Type B pancreatic cell (in vitro differentiated cells): ENCODE measurements around the gene KSR1. TPM values are rescaled to one million over a fixed set of nuclear protein-coding genes. Genes with fewer than 3 reads are reported as not detected.

Experiments
- DNase-seq: peaks from one replicate; pipeline ENCODE4 v3.0.0; 2021; ENCODE audit warnings: mixed read lengths; ENCODE audit not compliant: unreplicated experiment; ENCODE audit errors: extremely low spot score
- H3K27ac Mint-ChIP-seq: 2 replicates; pipeline ENCODE4 v1.8.0; 2021; ENCODE audit warnings: mild to moderate bottlenecking, mixed read lengths
- H3K27me3 Mint-ChIP-seq: 2 replicates; pipeline ENCODE4 v1.8.0; 2021; ENCODE audit warnings: mixed read lengths
- H3K36me3 Mint-ChIP-seq: 2 replicates; pipeline ENCODE4 v1.8.0; 2021; ENCODE audit warnings: mixed read lengths
- H3K4me1 Mint-ChIP-seq: one replicate; pipeline ENCODE4 v1.8.0; 2021; ENCODE audit warnings: mixed read lengths; ENCODE audit not compliant: unreplicated experiment
- H3K4me3 Mint-ChIP-seq: 2 replicates; pipeline ENCODE4 v1.8.0; 2021; ENCODE audit warnings: mild to moderate bottlenecking, mixed read lengths
- H3K9me3 Mint-ChIP-seq: 2 replicates; pipeline ENCODE4 v1.8.0; 2021; ENCODE audit warnings: mixed read lengths
- total RNA-seq: library from RNA; stranded (reverse); gene quantifications from 2 replicates; pipeline ENCODE4 v1.2.1, GENCODE V29; 2021; ENCODE audit warnings: low replicate concordance
- TF ChIP-seq, protein P1 (sequence below): fragments of 200-600 bp; sonication (generic); conservative IDR thresholded peaks from 2 replicates; pipeline ENCODE4 v1.5.0; 2021; ENCODE audit warnings: antibody characterized with exemption, mild to moderate bottlenecking

Gene KSR1
- total RNA-seq, 1 donor from 2014 or later: 57.8 TPM

DNA sequence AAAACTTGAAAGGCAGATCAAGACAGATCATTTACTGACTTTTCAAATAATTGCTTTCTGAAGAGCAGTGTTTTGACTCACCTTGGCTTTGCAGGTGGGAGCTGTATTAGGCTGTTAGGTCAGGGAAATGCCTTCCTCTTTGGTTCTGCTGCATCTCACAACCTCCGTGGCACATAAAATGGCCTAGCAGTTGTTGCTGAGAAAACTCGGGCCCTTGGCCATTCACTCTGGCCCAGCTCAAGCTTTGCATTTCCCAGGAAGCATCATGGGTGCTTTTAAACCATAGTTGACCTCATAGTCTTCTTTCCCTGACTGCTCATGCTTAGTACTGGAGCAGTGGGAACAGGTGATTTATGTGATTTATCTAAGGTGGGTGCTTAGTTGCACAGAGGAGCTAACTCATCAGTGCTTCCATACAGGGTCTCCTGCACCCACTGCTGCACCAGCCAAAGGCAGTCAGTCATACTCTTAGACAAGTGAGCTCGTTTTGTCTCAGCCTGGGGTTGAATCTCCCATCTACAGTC lies 83.6 kb downstream of the KSR1 start:
- Mint-ChIP-seq H3K27ac (no peak overlapping the region), H3K4me1 (peaks cover 10% of the 10 kb centered on the region), H3K27me3 (no peaks in the 10 kb centered on the region)

DNA sequence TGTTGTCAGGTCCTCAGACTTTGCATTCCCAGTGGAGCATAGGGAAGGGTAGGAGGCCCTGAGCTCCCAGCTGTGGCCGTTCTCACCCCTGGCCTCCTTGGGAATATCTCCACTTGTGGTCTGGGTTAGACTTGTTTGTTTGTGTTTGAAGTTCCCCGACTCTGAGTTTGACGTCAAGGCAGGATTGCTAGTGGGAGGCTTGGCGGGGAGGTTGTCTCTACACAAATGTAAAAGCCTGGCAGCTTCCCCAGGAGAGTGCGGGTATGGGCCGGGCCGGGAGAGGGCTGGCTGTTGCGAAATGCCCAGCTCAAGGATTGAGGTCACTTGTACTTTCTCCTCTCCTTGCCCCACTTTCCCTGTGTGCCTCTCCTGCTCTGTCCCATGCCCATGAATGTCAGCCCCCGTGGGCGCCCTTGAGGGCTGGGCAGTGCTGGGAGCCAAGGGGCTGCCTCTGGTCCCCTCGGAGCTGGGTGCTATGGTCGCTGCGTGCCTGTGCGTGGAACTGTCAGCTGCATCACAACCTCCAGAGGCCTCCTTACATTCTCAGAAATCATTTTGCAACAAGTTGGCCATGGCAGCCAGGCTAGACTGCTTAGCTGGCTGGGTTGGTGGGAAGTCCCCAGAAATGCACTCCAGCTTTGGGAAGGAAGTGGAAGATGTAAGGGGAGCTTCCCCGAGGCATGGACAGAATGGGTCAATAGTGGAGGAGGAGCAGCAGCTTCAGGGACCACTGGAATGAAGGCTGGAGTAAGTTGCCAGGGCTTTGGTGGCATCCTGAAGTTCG lies 84.3 kb downstream of the KSR1 start:
- no peaks in the 10 kb centered on the region for H3K9me3 Mint-ChIP-seq
- H3K27me3 Mint-ChIP-seq: no peaks in the 10 kb centered on the region
- no peak for DNase-seq
- TF ChIP-seq, protein P1, sequence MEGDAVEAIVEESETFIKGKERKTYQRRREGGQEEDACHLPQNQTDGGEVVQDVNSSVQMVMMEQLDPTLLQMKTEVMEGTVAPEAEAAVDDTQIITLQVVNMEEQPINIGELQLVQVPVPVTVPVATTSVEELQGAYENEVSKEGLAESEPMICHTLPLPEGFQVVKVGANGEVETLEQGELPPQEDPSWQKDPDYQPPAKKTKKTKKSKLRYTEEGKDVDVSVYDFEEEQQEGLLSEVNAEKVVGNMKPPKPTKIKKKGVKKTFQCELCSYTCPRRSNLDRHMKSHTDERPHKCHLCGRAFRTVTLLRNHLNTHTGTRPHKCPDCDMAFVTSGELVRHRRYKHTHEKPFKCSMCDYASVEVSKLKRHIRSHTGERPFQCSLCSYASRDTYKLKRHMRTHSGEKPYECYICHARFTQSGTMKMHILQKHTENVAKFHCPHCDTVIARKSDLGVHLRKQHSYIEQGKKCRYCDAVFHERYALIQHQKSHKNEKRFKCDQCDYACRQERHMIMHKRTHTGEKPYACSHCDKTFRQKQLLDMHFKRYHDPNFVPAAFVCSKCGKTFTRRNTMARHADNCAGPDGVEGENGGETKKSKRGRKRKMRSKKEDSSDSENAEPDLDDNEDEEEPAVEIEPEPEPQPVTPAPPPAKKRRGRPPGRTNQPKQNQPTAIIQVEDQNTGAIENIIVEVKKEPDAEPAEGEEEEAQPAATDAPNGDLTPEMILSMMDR: no peak
- H3K27ac Mint-ChIP-seq: no peak overlapping the region
- peaks cover 7% of the 10 kb centered on the region for H3K4me1 Mint-ChIP-seq
- no peaks in the 10 kb centered on the region for H3K36me3 Mint-ChIP-seq
- no peak overlapping the region for H3K4me3 Mint-ChIP-seq

More for the DNA sequence above, 83.6 kb downstream of the KSR1 start:
- Mint-ChIP-seq H3K4me3 (no peak overlapping the region), H3K36me3 (no peaks in the 10 kb centered on the region), H3K9me3 (no peaks in the 10 kb centered on the region)
- no peak for DNase-seq
- TF ChIP-seq, protein P1: no peak

DNA sequence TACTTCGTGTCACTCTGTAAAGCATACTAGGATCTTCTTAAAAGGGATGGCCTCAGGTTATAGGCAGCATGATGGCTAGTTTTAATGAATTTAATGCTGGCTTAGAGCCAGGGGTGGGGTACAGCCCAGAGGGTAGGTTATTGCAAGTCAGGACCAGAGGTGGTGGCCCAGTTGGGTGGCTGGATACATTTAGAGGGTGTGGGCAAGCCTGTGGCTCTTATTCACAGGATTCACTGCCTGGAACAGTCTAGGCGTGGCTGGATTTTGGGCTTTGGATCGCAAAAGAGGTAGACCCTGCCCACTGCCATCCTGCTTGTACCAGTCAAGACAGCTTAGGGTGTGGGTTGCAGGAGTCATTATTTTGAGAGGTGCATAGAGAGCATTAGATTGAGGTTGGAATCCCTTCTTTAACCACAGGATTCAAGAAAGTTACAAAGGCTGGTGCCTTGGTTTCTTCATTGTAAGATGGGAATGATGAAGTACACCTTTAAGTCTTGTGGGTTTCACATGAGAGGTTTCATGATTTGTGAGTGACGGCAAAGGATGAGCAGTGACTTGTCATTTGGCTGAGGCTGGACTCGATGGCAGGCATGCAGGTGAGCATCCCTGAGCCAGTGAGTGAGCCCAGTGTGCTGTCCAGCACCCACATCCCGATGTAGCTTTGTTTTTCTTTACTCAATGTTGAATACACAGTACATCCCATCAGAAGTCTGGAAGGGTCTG lies 85.2 kb downstream of the KSR1 start:
- Mint-ChIP-seq H3K27me3 (no peaks in the 10 kb centered on the region), H3K4me3 (no peak overlapping the region), H3K4me1 (peaks cover 12% of the 10 kb centered on the region), H3K36me3 (no peaks in the 10 kb centered on the region), H3K27ac (peak overlapping the region; percentile 9), H3K9me3 (no peaks in the 10 kb centered on the region)
- no peak for DNase-seq
- TF ChIP-seq, protein P1: no peak

DNA sequence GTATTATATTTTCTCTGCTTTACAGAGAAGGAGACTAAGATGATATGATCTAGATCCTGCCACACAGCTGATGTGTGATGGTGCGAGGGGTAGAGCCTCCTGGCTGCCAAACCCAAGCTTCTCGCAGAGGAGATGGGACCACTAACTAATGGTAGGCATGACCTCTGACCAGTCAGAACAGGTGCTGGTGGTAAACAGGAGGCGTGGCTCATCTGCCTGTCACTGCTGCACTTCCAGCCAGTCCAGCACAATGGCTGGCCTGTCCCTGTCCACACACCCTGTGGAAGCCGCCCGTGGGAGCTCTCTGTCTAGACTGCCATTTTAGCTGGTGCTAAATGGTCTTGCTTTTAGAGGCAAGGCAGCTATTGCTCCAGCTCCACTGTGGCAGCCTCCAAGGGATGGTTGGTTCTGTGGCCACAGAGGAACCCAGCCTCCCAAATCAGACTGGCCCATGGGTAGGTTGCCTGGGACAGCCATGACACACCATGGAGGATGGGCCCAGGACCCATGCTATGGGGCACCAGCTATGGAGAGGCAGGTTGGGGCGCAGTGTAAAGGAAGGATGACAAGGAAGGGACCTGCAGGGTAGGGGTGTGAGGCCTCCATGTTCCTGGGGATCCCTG lies 86.7 kb downstream of the KSR1 start:
- TF ChIP-seq, protein P1: no peak
- Mint-ChIP-seq H3K9me3 (no peaks in the 10 kb centered on the region), H3K4me3 (no peak overlapping the region), H3K27ac (no peak overlapping the region), H3K4me1 (peaks cover 22% of the 10 kb centered on the region), H3K27me3 (no peaks in the 10 kb centered on the region), H3K36me3 (no peaks in the 10 kb centered on the region)
- no peak for DNase-seq

DNA sequence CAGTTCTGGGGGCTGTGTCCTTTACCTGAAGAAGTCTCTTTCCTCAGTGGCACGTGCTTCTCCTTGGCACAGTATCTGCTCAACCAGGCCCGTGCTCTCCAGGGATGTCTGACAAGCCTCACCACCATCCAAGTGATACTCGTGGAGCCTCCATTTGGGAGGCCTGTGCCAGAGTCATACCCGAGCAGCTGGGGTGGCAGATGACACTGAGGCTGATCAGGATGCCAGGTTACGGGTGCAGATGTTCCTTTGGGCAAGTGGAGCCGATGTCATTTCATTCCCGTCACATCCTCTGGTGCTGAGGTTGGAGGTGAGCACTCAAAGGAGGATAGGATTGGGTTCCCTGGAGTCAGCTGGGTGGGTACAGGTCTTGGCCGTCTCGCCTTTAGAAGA lies 87.2 kb downstream of the KSR1 start:
- peaks cover 22% of the 10 kb centered on the region for H3K4me1 Mint-ChIP-seq
- H3K27ac Mint-ChIP-seq: no peak overlapping the region
- no peaks in the 10 kb centered on the region for H3K27me3 Mint-ChIP-seq
- H3K4me3 Mint-ChIP-seq: no peak overlapping the region
- no peaks in the 10 kb centered on the region for H3K36me3 Mint-ChIP-seq
- TF ChIP-seq, protein P1: no peak
- no peaks in the 10 kb centered on the region for H3K9me3 Mint-ChIP-seq
- DNase-seq: no peak
